Measurements from ENCODE around the gene RUNX1.

The RUNX1 gene

GRCh38 chr21:35048706-35049617, at the start of gene RUNX1:
TSS of gene RUNX1 (minus strand) at chr21:35049302.
- peak; percentile 63 to 71 for DNase-seq

GRCh38 chr21:35097525-35097924, 48.4 kb upstream of the RUNX1 start:
- no peak for DNase-seq

DNA sequence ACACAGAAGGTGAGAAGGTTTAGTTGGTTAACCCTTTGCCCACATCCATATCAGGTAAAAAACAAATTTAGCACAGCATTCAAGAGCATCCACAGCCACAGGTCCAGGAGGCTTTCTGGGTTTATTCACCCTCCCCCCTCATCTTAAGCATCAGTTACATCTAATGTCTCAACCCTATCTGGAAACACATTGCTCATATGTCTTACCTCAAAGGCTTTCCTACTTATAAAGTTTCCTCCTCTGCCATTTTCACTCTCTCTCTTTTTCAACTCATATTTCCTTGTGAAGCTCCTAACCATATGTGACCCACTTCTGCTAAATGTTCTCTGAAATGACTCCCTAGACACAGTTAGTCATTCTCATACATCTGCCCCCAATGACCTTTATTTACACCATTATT, 47.9 kb upstream of the RUNX1 start:
- DNase-seq, result no peak

- no peak for DNase-seq
Observed at GRCh38 chr21:35095859-35096291, 46.8 kb upstream of the RUNX1 start.

DNA sequence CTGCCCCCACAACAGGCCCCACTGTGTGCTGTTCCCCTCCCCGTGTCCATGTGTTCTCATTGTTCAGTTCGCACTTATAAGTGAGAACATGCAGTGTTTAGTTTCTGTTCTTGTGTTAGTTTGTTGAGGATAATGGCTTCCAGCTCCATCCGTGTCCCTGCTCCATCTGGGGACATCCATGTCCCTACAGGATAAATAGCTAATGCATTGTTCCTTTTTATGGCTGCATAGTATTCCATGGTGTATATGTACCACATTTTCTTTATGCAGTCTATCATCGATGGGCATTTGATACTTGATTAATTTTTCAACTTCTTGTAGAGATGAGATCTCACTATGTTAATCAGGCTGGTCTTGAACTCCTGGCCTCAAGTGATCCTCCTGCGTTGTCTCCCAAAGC, 44.4 kb upstream of the RUNX1 start:
- no peak for DNase-seq

GRCh38 chr21:35091496-35091895, 42.4 kb upstream of the RUNX1 start:
- no peak for DNase-seq

GRCh38 chr21:35090403-35090802, 41.3 kb upstream of the RUNX1 start:
- no peak for DNase-seq

GRCh38 chr21:35088319-35088771, 39.2 kb upstream of the RUNX1 start:
- DNase-seq, result no peak

GRCh38 chr21:35086357-35086756, 37.3 kb upstream of the RUNX1 start:
- no peak for DNase-seq

DNA sequence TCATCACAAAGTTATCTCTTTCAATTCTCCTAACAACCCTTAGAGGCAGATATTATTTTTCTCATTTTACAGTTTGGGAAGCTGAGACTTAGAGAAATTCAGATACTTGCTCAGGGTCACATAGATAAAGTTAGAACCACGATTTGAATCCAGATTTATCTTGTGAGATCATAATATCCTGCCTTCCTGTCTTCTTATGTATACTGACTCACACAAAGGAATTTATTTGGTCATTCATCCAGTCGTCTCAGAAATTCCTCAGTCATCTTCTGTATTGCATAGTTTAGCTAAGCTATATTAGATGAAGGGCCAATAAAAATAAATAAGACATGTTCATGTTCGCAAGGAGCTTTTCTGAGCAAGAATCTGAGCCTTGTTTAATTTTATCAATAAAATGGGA, 35.8 kb upstream of the RUNX1 start:
- no peak for DNase-seq

GRCh38 chr21:35083246-35083645, 34.1 kb upstream of the RUNX1 start:
- DNase-seq, result no peak

- no peak for DNase-seq
Observed at GRCh38 chr21:35081861-35082260, 32.8 kb upstream of the RUNX1 start.

- no peak for DNase-seq
Observed at GRCh38 chr21:35079181-35079580, 30.1 kb upstream of the RUNX1 start.

DNA sequence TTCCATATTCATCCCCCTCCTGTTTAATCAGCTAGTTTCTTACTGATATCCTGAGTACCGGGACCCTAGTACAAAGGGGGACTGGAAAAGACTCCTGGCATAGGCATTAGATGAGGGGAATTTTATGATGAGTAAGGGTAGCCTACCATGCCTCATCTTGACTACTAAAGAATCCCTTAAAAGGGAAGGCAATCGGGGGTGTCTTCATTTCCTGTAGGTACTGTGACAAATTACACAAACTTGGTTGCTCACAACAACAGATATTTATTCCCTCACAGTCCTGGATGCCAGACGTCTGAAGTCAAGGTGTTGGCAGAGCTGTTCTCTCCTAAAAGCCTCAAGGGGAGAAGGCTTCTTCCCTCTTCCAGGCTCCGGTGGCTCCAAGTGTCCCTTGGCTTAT, 28.9 kb upstream of the RUNX1 start:
- DNase-seq, result no peak

DNA sequence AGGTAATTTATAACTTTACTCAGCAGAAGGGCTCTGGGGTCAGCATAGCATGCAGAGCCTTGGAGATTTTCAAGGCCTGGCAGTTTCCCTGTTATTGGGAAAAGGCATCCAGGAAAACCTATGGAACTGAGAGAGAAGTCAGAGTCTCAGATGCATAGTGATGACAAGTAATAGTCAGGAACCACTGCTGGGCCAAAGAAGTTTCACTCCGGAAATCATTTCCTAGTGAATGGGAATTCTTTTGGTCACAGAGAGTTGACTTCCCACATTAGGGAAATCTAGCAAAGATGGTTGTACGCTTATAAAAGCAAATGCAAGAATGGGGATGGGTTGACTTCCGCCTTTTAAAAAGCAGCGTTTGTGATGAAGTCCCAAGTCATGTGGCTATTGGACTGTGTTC, 28.4 kb upstream of the RUNX1 start:
- DNase-seq, result no peak

DNA sequence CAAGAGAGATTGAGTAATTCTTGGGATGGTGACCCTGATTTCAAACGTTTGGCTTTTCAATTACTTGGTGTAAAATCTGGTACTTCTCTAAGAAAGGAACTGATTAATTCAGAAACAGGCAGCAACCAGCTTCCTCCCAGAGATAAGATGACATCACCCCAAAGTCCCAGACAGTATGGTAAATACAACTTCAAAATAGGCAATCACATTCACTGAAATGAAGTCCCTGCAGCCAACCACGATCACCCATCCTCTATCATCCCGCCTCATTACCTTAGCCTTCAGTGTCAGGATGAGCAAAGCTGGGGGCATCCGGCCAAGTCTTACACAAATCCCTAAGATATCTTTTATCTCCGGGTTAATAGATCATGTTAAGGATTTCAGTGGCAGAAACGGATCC, 26.4 kb upstream of the RUNX1 start:
- DNase-seq, result no peak

DNA sequence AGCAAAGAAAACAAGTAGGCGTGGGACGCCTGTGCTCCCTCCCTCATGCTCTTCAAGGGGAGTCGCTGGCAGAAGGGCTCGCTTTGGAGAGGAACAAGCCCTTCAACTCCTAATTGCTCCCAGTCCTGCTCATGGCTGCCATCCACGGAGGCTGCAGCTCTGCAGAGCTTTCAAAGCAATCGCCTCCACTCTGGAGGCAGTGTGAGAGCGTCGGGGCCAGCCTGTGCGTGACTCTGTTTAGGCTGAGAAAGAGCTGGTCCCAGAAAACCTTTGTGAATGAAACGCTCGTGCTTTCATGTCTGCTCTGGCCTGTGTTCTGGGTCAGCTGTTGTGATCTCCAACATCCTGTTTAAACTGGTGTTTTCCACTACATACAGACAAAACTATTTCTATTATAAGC, 23.9 kb upstream of the RUNX1 start:
- no peak for DNase-seq

DNA sequence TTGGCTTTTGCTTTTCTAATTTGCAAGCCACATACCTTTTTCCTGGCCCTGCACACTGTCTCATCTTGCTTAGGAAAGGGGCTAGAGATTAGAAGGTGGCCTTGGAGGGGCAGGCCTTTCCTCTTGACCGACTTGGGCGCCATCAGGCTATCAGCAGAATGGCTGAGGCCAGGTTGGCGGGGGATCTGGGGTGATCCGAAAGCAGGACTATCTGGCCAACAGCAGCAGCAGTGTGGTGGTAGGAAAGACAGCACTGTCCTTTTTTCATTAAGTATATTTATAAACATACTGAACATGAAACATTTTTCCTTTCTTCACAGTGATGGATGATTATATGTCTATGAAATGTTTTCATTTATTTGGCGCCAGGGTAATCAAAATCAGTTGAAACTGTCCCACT, 23.5 kb upstream of the RUNX1 start:
- no peak for DNase-seq

DNA sequence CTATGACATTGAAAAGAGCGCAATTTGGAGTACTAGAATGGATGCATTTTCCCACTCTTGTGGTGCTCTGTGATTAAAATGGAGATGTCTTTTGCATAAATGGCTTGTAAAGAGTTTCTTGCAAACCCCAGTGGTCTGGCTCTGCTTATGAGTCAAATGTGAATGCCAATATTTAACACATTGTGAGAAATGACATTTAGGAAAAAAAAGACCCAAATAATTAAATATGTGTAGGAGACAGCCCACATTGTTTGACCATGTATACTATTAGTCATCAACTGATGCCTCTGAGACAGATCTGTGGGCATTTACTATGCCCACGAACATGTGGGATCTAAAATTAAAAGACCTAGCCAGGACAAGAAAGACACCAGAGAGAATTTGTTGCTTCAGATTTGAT, 22.2 kb upstream of the RUNX1 start:
- no peak for DNase-seq

GRCh38 chr21:35070436-35070835, 21.3 kb upstream of the RUNX1 start:
- DNase-seq, result no peak

DNA sequence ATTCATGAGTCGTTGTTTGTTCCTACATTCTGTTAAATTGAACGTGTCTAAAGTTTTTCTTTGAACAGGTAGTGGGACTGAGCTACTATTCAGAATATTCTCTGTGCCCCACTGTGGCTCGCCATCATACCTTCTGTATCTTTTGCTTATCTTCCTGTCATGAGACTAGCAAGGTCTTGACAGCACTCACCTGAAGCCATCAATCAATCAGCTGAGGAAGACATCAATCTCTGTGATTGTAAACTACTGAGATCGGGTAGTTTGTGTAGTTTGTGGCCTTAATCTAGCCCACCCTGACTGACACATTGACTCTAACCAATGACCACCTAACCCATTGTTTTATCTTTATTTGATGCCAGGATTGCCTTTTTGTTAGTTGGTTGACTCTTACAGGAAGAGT, 17.7 kb upstream of the RUNX1 start:
- DNase-seq, result no peak

GRCh38 chr21:35063428-35064172, 14.5 kb upstream of the RUNX1 start:
- DNase-seq, result no peak

GRCh38 chr21:35062016-35062415, 12.9 kb upstream of the RUNX1 start:
- no peak for DNase-seq

- no peak for DNase-seq
Observed at GRCh38 chr21:35059742-35060141, 10.6 kb upstream of the RUNX1 start.

All from activated CD4-positive, alpha-beta T cell treated with anti-CD3 and anti-CD28 coated beads, Interleukin-2, amount 50 U/mL, for 4 hours (primary cell).